ENCODE measurements around the gene FBXW9.
"Not testable (repeated sequence)": the region's sequence is repeated elsewhere in the genome, so short reads cannot be mapped to it uniquely, and the experiment has no call there.

The FBXW9 gene

GRCh38 chr19:12681074-12681987, 15.1 kb downstream of the FBXW9 start, which contains the start of gene DHPS:
Gene DHPS, minus strand, starts transcription at chr19:12681880. Its CDS starts 114 bp downstream, at chr19:12681766.
- DNase-seq (ENCODE audit: low read depth in 2 of 2, low spot score in 1 of 2), result peak; percentile 73 to 79

- no peak for DNase-seq (ENCODE audit: low read depth in 2 of 2, low spot score in 1 of 2)
Observed at GRCh38 chr19:12680034-12680433, 16.4 kb downstream of the FBXW9 start.

DNA sequence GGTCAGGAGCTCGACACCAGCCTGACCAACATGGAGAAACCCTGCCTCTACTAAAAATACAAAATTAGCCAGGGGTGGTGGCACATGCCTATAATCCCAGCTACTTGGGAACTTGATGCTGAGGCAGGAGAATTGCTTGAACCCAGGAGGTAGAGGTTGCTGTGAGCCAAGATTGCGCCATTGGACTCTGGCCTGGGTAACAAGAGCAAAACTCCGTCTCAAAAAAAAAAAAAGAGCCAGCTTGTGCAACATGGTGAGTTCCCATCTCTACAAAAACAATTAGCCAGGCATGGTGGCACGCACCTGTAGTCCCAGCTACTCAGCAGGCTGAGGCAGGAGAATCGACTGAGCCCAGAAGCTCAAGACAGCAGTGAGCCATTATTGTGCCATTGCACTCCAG, 18.4 kb downstream of the FBXW9 start:
- not testable (repeated sequence) for DNase-seq (ENCODE audit: low read depth in 2 of 2, low spot score in 1 of 2)

- no peak for DNase-seq (ENCODE audit: low read depth in 2 of 2, low spot score in 1 of 2)
Observed at GRCh38 chr19:12676928-12677327, 19.5 kb downstream of the FBXW9 start.

DNA sequence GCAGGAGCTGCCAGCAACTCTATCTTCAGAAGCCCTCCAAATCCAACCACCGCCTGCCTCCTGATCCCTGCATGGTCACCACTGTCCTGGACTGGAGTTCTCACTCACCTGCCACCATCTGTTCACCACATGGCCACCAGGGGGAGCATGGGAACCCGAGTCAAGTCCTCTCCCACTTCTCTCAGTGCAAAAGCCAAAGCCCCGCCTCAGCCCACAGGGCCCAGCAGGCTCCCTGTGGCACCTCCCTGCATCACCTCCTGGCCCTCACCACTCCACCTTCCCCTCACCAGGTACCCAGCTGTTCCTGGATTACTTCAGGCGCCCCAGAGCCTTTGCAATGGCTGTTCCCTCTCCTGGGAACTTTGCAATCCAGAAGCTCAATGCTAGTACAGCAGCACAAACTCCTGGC, 20.0 kb downstream of the FBXW9 start:
- peak; percentile 73 to 77 for DNase-seq (ENCODE audit: low read depth in 2 of 2, low spot score in 1 of 2)

DNA sequence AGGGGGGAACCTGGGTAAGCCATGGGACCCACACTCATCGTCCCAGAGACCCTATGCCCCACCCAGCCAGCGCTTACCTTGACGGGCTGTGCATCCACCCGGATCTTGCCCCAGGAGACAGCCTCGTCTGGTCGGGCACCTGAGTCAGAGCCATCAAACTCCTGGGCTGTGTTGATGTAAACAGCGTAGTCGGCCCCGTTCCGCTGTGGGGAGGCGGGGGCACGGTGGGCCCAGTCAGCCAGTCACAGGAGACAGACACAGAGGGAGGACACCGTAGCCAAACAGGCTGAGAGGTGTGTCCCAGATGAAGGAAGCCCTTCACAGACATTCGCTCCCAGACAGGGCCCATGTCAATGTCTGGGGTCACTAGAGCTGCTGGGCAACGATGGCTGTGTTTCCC, 20.5 kb downstream of the FBXW9 start:
- no peak for DNase-seq (ENCODE audit: low read depth in 2 of 2, low spot score in 1 of 2)

DNA sequence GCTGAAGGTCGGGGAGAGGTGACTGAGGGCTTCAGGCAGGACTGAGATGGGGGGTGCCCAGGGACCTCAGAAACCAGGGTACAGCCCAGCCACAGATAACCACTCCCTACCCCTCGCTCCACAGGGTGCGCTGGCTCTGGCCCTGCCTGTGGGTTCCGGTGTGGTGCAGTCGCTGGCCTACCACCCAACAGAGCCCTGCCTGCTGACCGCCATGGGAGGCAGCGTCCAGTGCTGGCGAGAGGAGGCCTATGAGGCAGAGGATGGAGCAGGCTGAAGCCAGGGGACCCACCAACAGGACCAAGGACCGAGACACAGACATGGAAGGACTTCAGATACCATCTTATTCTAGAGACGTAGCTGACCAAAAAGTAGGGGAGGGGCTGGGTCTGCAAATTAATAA, 21.0 kb downstream of the FBXW9 start:
- no peak for DNase-seq (ENCODE audit: low read depth in 2 of 2, low spot score in 1 of 2)

DNA sequence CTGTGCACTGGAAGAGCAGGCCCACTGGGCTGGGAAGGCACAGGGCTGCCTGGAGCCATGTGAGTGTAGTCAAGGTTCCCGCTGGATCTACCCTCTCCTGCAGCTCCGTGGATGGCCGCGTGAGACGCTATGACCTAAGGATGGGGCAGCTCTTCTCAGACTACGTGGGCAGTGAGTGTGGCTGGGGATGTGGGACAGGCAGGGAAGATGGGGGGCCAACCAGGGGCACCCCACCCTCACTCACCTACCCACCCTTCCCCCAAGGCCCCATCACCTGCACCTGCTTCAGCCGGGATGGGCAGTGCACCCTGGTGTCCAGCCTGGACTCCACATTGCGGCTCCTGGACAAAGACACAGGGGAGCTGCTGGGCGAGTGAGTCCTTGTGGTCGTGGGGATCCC, 23.7 kb downstream of the FBXW9 start:
- no peak for DNase-seq (ENCODE audit: low read depth in 2 of 2, low spot score in 1 of 2)

GRCh38 chr19:12670159-12670928, 26.1 kb downstream of the FBXW9 start:
- no peak for DNase-seq (ENCODE audit: low read depth in 2 of 2, low spot score in 1 of 2)

- peak; percentile 37 to 62 for DNase-seq (ENCODE audit: low read depth in 2 of 2, low spot score in 1 of 2)
Observed at GRCh38 chr19:12669270-12670158, 26.9 kb downstream of the FBXW9 start.

DNA sequence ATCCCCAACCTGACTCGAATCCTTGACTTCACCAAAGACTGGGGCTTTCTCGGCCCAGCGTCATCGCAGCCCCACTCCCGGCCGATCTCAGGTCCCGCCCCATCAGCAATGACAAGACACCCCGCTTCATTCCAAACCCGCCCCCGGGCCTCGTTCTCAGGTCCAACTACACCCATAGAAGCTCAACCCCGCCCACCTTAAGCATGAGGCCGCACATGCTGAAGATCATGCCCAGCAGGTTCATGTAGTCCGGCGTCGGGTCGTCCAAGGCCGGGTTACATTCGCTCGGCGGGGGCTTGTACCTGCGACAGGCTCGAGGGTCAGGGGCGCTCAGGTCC, 27.5 kb downstream of the FBXW9 start:
- DNase-seq (ENCODE audit: low read depth in 2 of 2, low spot score in 1 of 2), result peak in 1 of 2 donors; percentile 34

- no peak for DNase-seq (ENCODE audit: low read depth in 2 of 2, low spot score in 1 of 2)
Observed at GRCh38 chr19:12668346-12668745, 28.1 kb downstream of the FBXW9 start.

GRCh38 chr19:12667731-12668302, 28.6 kb downstream of the FBXW9 start:
- no peak for DNase-seq (ENCODE audit: low read depth in 2 of 2, low spot score in 1 of 2)

DNA sequence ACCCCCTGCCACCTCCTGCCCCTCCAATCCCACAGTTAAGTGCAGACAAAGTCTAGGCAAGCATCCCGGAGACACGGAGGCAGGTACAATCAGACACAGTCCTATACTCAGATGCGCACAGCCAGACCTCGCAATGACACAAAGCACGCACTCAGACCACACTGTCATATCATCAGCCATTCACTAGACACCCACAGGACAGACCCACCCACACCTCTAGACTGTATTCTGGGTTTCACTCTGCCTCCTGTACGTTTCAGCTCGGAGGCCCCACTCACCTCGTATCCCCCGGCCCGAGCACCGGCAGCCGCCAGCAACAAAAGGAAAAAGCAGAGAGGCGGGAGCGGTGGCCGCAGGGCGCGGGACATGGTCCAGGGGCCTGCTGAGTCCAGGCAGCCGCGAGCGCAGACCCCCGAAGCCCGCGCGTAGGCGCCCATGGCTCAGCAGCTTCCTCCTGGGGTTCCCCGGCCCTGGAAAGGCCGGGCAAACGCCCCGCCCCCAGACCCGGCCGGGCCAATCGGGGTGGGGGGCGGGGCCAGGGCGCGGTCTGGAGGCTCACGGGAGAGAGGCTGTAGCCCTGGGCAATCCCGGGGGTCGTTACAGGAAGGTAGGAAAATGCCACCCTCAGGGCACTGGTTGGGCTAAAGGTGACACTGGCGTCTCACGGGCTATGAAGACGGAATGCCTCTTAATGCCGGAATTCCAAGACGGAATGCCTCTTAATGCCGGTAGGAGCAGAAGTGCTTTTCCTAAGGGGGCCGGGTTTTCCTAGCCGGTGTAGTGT, 30.0 kb downstream of the FBXW9 start, which contains the start of the genes MAN2B1 and WDR83:
Gene MAN2B1, minus strand, starts transcription at position 478 of the 784 bp plus-strand sequence. Its CDS starts 41 bp downstream, at position 437.
Gene WDR83, plus strand, starts transcription at position 543 of the 784 bp plus-strand sequence. CDS start 2,984 bp downstream, outside the sequence.
- DNase-seq (ENCODE audit: low read depth in 2 of 2, low spot score in 1 of 2), result peak; percentile 51 to 58

GRCh38 chr19:12665671-12666264, 30.7 kb downstream of the FBXW9 start:
- DNase-seq (ENCODE audit: low read depth in 2 of 2, low spot score in 1 of 2), result no peak

- peak in 1 of 2 donors; percentile 29 for DNase-seq (ENCODE audit: low read depth in 2 of 2, low spot score in 1 of 2)
Observed at GRCh38 chr19:12665281-12665573, 31.2 kb downstream of the FBXW9 start.

GRCh38 chr19:12664406-12665280, 31.8 kb downstream of the FBXW9 start:
- no peak for DNase-seq (ENCODE audit: low read depth in 2 of 2, low spot score in 1 of 2)

DNA sequence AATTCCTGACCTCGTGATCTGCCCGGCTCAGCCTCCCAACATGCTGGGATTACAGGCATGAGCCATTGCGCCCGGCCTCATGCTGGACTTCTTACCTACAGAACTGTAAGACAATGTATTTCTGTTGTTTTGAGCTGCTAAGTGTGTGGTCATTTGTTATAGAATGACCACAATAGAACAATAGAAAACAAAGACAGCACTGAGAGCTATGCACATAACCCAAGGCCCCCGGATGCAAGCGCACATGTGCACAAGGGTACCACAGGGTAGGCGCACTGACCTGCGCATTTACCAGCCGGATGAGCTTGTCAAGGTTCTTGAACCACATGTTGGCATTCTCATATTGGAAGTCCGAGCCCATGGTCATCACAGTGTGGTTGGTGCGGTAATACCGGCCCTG, 35.5 kb downstream of the FBXW9 start:
- no peak for DNase-seq (ENCODE audit: low read depth in 2 of 2, low spot score in 1 of 2)

DNA sequence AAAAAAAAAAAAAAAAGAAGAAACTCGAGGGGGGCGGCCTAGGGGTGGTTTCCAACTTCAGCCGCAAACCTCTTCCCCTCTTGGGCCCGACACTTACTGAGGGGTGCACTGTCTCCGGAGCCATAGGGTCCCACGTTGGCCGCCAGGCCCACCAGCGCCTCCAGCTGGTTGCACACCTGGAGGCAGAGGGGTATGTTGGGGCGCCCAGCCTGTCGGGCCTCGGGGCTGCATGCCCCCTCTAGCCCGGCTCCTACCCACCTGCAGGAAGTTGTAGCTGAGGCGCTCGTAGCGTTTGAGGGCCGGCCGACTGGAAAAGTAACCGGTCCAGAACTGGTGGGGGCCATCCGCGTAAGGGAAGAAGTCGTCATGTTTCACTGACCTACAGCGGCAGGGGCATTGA, 38.5 kb downstream of the FBXW9 start:
- no peak for DNase-seq (ENCODE audit: low read depth in 2 of 2, low spot score in 1 of 2)

All from stimulated activated CD8-positive, alpha-beta memory T cell treated with anti-CD3 and anti-CD28 coated beads, Interleukin-4, amount 100 ng/mL, for 1 hour (primary cell).